Esophagus (tissue), 2 donors: ENCODE measurements around the gene SRP19. TPM values are rescaled to one million over a fixed set of nuclear protein-coding genes. Genes with fewer than 3 reads are reported as not detected.

Source experiments
- H3K27ac ChIP-seq, 2 donors: one replicate each; pipeline ENCODE4 v1.5.1; 2013; ENCODE audit warnings: low read depth in 2 of 2, mild to moderate bottlenecking in 2 of 2, inconsistent platforms in 1 of 2, low read length in 1 of 2, moderate library complexity in 1 of 2
- H3K27me3 ChIP-seq, 2 donors: one replicate each; pipeline ENCODE4 v1.6.1; 2013; ENCODE audit warnings: low read length in 2 of 2, control low read depth in 1 of 2, mild to moderate bottlenecking in 1 of 2; ENCODE audit not compliant: insufficient read depth in 2 of 2, control insufficient read depth in 1 of 2
- H3K36me3 ChIP-seq, 2 donors: one replicate each; pipeline ENCODE4 v1.6.1; 2013; ENCODE audit warnings: low read length in 1 of 2; ENCODE audit not compliant: control insufficient read depth in 2 of 2, insufficient read depth in 2 of 2
- H3K4me1 ChIP-seq, 2 donors: one replicate each; pipeline ENCODE4 v1.6.1; 2013; ENCODE audit warnings: low read length in 1 of 2; ENCODE audit not compliant: control insufficient read depth in 2 of 2, insufficient read depth in 2 of 2
- H3K4me3 ChIP-seq, 2 donors: one replicate each; pipeline ENCODE4 v1.5.1; 2013; ENCODE audit warnings: low read length in 2 of 2, mild to moderate bottlenecking in 2 of 2, low read depth in 1 of 2, moderate library complexity in 1 of 2
- H3K9me3 ChIP-seq, 2 donors: one replicate each; pipeline ENCODE4 v1.6.1; 2013; ENCODE audit warnings: mild to moderate bottlenecking in 2 of 2, low read depth in 1 of 2, low read length in 1 of 2, moderate library complexity in 1 of 2; ENCODE audit not compliant: control insufficient read depth in 2 of 2, insufficient read depth in 1 of 2
- WGBS, 2 donors: extraction: QIAGEN DNeasy Blood & Tissue Kit; methylation state at CpG; one replicate each; pipeline ENCODE4 v1.1.7; 2013; 5-methylcytosine and 5-hydroxymethylcytosine counted together
- polyA plus RNA-seq, 2 donors: library from polyadenylated mRNA; stranded (reverse); fragments of 200-250 nt; gene quantifications; one replicate each; pipeline ENCODE4 v1.2.3, GENCODE V29; 2013
- donor health status: healthy with polysubstance abuse.
- donor health status: Bipolar disorder and iron deficiency.

The SRP19 gene
- 10 to 100 TPM; 69.6 to 69.8 TPM for polyA plus RNA-seq

GRCh38 chr5:112860929-112861637 is at the start of gene SRP19:
SRP19 (plus strand) TSS chr5:112861287; CDS start chr5:112861377, 90 bp downstream.
- 1 to 2% methylated on average over 46 to 47 of the region's 47 CpGs for WGBS, 2 donors

GRCh38 chr5:112812549-112812948 is 48.5 kb upstream of the SRP19 start:
- 84 to 88% methylated on average over 1 of the region's 1 CpG for WGBS, 2 donors
- Histone ChIP-seq H3K4me3 (no peak overlapping the region), H3K27ac (no peak overlapping the region), H3K4me1 (no peaks in the 10 kb centered on the region), H3K9me3 (no peaks in the 10 kb centered on the region), H3K27me3 (no peaks in the 10 kb centered on the region), H3K36me3 (peaks cover 0 to 2% of the 10 kb centered on the region in 2 donors)

More at GRCh38 chr5:112860929-112861637, at the start of gene SRP19:
- Histone ChIP-seq H3K4me3 (peak within 1 kb of the TSS; percentile 77 to 84), H3K27ac (peak within 1 kb of the TSS; percentile 81 to 85), H3K36me3 (peaks cover 2 to 5% of the 10 kb centered on the region in 2 donors), H3K9me3 (no peaks in the 10 kb centered on the region), H3K4me1 (peaks cover 0 to 2% of the 10 kb centered on the region in 2 donors), H3K27me3 (no peaks in the 10 kb centered on the region)

GRCh38 chr5:112820246-112820645 is 40.8 kb upstream of the SRP19 start:
- peaks cover 2 to 8% of the 10 kb centered on the region in 2 donors for H3K36me3 ChIP-seq
- H3K4me1 ChIP-seq = no peaks in the 10 kb centered on the region
- H3K9me3 ChIP-seq = no peaks in the 10 kb centered on the region
- no peak overlapping the region for H3K27ac ChIP-seq
- H3K4me3 ChIP-seq = no peak overlapping the region
- no peaks in the 10 kb centered on the region for H3K27me3 ChIP-seq
- 92 to 100% methylated on average over 1 of the region's 1 CpG for WGBS, 2 donors

GRCh38 chr5:112822456-112822855 is 38.6 kb upstream of the SRP19 start:
- Histone ChIP-seq H3K36me3 (peaks cover 2 to 8% of the 10 kb centered on the region in 2 donors), H3K9me3 (no peaks in the 10 kb centered on the region), H3K27me3 (no peaks in the 10 kb centered on the region), H3K4me3 (no peak overlapping the region), H3K27ac (no peak overlapping the region), H3K4me1 (no peaks in the 10 kb centered on the region)
- 72 to 89% methylated on average over 4 of the region's 4 CpGs for WGBS, 2 donors

GRCh38 chr5:112823181-112823580 is 37.9 kb upstream of the SRP19 start:
- Histone ChIP-seq H3K27ac (no peak overlapping the region), H3K27me3 (no peaks in the 10 kb centered on the region), H3K4me1 (no peaks in the 10 kb centered on the region), H3K4me3 (no peak overlapping the region), H3K9me3 (no peaks in the 10 kb centered on the region), H3K36me3 (peaks cover 2 to 11% of the 10 kb centered on the region in 2 donors)
- 86 to 89% methylated on average over 2 of the region's 2 CpGs for WGBS, 2 donors

- Histone ChIP-seq H3K27me3 (no peaks in the 10 kb centered on the region), H3K4me1 (no peaks in the 10 kb centered on the region), H3K36me3 (peaks cover 2 to 11% of the 10 kb centered on the region in 2 donors), H3K4me3 (no peak overlapping the region), H3K27ac (no peak overlapping the region), H3K9me3 (no peaks in the 10 kb centered on the region)
- 76 to 77% methylated on average over 2 of the region's 2 CpGs for WGBS, 2 donors
These were observed 37.4 kb upstream of the SRP19 start for GRCh38 chr5:112823656-112824055.

GRCh38 chr5:112824197-112824596 is 36.9 kb upstream of the SRP19 start:
- peaks cover 2 to 6% of the 10 kb centered on the region in 2 donors for H3K36me3 ChIP-seq
- H3K4me1 ChIP-seq = no peaks in the 10 kb centered on the region
- no peaks in the 10 kb centered on the region for H3K27me3 ChIP-seq
- no peaks in the 10 kb centered on the region for H3K9me3 ChIP-seq
- H3K27ac ChIP-seq = no peak overlapping the region
- H3K4me3 ChIP-seq = no peak overlapping the region

GRCh38 chr5:112830378-112830777 is 30.7 kb upstream of the SRP19 start:
- H3K36me3 ChIP-seq = peaks cover 0 to 7% of the 10 kb centered on the region in 2 donors
- WGBS, 2 donors = 92 to 96% methylated on average over 2 of the region's 2 CpGs
- H3K4me1 ChIP-seq = no peaks in the 10 kb centered on the region
- no peaks in the 10 kb centered on the region for H3K27me3 ChIP-seq
- H3K27ac ChIP-seq = no peak overlapping the region
- H3K9me3 ChIP-seq = no peaks in the 10 kb centered on the region
- no peak overlapping the region for H3K4me3 ChIP-seq

- Histone ChIP-seq H3K4me1 (no peaks in the 10 kb centered on the region), H3K9me3 (no peaks in the 10 kb centered on the region), H3K4me3 (no peak overlapping the region), H3K36me3 (peaks cover 3 to 6% of the 10 kb centered on the region in 2 donors), H3K27me3 (no peaks in the 10 kb centered on the region), H3K27ac (no peak overlapping the region)
- 95 to 97% methylated on average over 13 of the region's 13 CpGs for WGBS, 2 donors
These were observed 27.1 kb upstream of the SRP19 start for GRCh38 chr5:112833971-112834370.

GRCh38 chr5:112844489-112844888 is 16.6 kb upstream of the SRP19 start:
- H3K36me3 ChIP-seq = peaks cover 0 to 2% of the 10 kb centered on the region in 2 donors
- H3K4me1 ChIP-seq = no peaks in the 10 kb centered on the region
- no peaks in the 10 kb centered on the region for H3K9me3 ChIP-seq
- 69 to 76% methylated on average over 1 of the region's 1 CpG for WGBS, 2 donors
- no peak overlapping the region for H3K4me3 ChIP-seq
- no peaks in the 10 kb centered on the region for H3K27me3 ChIP-seq
- no peak overlapping the region for H3K27ac ChIP-seq
